ENCODE data around the gene PADI6.

The PADI6 gene

DNA sequence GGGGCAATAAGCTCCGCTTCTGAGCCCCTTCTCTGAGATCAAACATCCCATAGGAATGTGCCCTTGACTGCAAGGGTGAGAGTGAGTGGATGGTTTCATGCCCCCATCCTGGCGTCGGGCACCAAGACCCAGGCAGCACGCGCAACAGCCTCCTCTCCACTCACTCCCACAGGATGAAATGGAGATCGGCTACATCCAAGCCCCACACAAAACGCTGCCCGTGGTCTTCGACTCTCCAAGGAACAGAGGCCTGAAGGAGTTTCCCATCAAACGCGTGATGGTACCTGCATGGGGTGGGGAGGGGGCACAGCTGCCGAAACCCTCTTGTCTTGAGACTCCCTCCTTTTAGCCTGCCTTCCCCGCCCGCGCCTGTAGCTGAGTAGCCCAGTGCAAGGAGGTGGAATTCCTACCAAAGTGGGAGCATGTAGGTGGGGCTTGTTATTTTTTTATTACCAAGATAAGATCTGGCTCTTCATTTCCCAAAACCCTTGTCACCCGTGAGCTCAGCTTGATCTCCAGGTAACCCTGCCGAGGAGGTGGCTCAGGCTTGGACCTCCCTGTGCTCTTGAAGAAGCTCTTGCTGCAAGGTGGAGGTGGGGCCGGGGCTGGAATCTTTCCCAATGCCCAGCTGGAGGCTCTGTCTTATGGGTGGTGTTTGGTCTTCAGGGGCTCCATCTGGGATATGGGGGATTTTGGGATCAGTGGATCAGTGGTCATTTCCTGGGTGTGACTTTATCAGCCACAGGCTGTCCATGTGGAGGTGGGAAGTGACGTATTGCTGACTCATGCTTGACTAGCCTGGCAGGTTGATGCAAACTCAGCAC is 24.0 kb upstream of the PADI6 start:
- Mint-ChIP-seq H3K4me1 (peaks cover 14% of the 10 kb centered on the region), H3K4me3 (no peak overlapping the region), H3K9me3 (peaks cover 20% of the 10 kb centered on the region), H3K27ac (no peak overlapping the region), H3K36me3 (ENCODE audit: low read depth) (no peaks in the 10 kb centered on the region), H3K27me3 (ENCODE audit: low read depth, poor library complexity) (peaks cover 22% of the 10 kb centered on the region)
- DNase-seq = no peak
- TF ChIP-seq, protein P1, sequence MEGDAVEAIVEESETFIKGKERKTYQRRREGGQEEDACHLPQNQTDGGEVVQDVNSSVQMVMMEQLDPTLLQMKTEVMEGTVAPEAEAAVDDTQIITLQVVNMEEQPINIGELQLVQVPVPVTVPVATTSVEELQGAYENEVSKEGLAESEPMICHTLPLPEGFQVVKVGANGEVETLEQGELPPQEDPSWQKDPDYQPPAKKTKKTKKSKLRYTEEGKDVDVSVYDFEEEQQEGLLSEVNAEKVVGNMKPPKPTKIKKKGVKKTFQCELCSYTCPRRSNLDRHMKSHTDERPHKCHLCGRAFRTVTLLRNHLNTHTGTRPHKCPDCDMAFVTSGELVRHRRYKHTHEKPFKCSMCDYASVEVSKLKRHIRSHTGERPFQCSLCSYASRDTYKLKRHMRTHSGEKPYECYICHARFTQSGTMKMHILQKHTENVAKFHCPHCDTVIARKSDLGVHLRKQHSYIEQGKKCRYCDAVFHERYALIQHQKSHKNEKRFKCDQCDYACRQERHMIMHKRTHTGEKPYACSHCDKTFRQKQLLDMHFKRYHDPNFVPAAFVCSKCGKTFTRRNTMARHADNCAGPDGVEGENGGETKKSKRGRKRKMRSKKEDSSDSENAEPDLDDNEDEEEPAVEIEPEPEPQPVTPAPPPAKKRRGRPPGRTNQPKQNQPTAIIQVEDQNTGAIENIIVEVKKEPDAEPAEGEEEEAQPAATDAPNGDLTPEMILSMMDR (IDR thresholded peaks at IDR 0.05) = no peak

DNA sequence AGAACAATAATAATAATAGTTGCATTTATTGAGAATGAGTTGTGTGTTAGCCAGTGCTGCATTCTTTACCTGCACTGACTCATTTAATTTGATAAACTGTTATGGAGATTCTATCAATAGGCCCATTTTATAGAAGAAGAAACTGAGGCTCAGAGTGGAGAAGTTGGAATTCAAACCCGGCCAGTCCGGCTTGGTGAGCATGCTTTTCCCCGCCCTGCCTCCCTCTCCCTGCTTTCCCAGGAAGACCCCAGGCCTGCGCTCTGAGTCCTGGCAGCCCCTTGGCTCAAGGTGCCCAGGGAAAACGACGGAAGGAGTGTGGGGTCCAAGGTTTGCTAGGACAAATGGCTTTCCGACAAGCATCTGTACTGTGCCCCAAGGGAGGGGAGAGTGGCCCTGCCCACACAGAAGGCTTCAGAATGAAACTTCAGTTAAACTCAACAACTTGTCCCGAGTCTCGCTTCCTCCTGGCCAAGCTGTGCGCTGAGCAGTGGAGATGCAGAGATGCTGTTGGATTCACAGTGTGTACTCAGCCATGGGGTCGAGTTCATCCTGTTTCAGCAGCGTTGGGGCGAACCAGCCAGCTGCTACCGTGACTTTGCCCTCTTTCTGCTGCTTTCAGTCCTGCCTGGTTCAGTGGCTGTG is 23.3 kb upstream of the PADI6 start:
- no peak overlapping the region for H3K27ac Mint-ChIP-seq
- peaks cover 14% of the 10 kb centered on the region for H3K4me1 Mint-ChIP-seq
- peaks cover 14% of the 10 kb centered on the region for H3K9me3 Mint-ChIP-seq
- TF ChIP-seq, protein P1 (IDR thresholded peaks at IDR 0.05) = no peak
- H3K27me3 Mint-ChIP-seq (ENCODE audit: low read depth, poor library complexity) = peaks cover 29% of the 10 kb centered on the region
- DNase-seq = no peak
- H3K36me3 Mint-ChIP-seq (ENCODE audit: low read depth) = no peaks in the 10 kb centered on the region
- no peak overlapping the region for H3K4me3 Mint-ChIP-seq

DNA sequence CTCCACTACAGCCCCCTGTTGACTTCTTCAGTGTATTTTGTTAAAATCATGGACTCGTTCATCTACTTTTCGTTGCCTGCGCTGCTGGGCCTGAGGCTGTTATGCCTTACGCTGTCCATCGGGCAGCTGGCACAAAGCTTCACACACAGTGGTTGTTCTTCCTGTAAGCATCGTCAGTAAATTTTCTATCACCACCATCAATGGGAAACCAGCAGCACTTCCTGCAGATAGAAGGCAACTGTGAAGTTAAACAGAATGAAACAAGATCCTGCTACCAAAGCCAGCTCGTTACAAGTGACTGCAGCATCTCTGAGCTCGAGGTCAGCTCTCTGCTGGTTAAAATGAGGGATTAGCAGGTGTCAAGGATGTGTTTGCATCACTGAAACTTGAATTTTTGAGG is 21.9 kb upstream of the PADI6 start:
- peaks cover 27% of the 10 kb centered on the region for H3K27me3 Mint-ChIP-seq (ENCODE audit: low read depth, poor library complexity)
- no peak overlapping the region for H3K4me3 Mint-ChIP-seq
- no peak for DNase-seq
- H3K36me3 Mint-ChIP-seq (ENCODE audit: low read depth) = no peaks in the 10 kb centered on the region
- peaks cover 14% of the 10 kb centered on the region for H3K4me1 Mint-ChIP-seq
- H3K27ac Mint-ChIP-seq = no peak overlapping the region
- TF ChIP-seq, protein P1 (IDR thresholded peaks at IDR 0.05) = no peak
- H3K9me3 Mint-ChIP-seq = peaks cover 7% of the 10 kb centered on the region

DNA sequence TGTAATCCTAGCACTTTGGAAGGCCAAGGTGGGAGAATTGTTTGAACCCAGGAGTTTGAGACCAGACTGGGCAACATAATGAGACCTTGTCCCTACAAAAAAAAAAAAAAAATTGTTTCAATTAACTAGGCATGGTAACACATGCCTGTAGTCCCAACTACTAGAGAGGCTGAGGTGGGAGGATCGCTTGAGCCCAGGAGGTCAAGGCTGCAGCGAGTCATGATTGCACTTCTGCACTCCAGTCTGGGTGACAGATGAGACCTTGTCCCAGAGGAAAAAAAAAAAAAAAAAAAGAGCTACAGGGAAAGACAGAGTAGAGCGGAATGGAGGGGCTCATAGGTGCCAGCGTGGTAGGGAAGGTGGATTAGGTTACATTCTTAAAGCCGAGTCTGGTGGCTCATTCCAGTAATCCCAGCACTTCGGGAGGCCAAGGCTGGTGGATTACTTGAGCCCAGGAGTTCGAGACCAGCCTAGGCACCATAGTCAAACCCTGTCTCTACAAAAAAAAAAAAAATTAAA is 21.0 kb upstream of the PADI6 start:
- H3K36me3 Mint-ChIP-seq (ENCODE audit: low read depth) = no peaks in the 10 kb centered on the region
- TF ChIP-seq, protein P1 (IDR thresholded peaks at IDR 0.05) = no peak
- H3K27me3 Mint-ChIP-seq (ENCODE audit: low read depth, poor library complexity) = peaks cover 24% of the 10 kb centered on the region
- H3K27ac Mint-ChIP-seq = peak overlapping the region; percentile 77
- peaks cover 14% of the 10 kb centered on the region for H3K4me1 Mint-ChIP-seq
- H3K4me3 Mint-ChIP-seq = no peak overlapping the region
- no peaks in the 10 kb centered on the region for H3K9me3 Mint-ChIP-seq
- DNase-seq = no peak

DNA sequence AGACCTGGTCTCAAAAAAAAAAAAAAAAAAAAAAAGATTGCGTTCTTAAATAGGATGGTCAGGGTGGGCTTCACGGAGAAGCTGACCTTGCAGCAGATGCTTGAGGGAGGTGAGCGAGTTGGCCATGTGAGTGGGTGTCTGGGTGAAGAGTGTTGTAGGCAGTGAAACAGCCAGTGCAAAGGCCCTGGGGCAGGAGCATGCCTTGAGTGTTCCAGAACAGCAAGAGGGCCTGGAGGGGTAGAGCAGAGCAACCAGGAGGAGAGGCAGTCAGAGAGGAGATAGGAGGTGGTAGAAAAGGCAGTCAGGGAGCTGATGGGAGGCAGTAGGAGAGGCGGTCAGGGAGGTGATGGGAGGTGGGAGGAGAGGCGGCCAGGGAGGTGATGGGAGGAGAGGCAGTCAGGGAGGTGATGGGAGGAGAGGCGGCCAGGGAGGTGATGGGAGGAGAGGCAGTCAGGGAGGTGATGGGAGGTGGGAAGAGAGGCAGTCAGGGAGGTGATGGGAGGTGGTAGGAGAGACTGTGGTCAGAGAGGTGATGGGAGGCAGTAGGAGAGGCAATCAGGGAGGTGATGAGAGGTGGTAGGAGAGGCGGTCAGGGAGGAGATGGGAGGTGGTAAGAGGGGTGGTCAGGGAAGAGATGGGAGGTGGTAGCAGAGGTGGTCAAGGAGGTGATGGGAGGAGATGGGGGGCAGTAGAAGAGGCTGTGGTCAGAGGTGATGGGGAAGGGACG is 20.2 kb upstream of the PADI6 start:
- H3K36me3 Mint-ChIP-seq (ENCODE audit: low read depth) = no peaks in the 10 kb centered on the region
- no peaks in the 10 kb centered on the region for H3K9me3 Mint-ChIP-seq
- no peak for DNase-seq
- TF ChIP-seq, protein P1 (IDR thresholded peaks at IDR 0.05) = no peak
- H3K27ac Mint-ChIP-seq = no peak overlapping the region
- peaks cover 24% of the 10 kb centered on the region for H3K27me3 Mint-ChIP-seq (ENCODE audit: low read depth, poor library complexity)
- peaks cover 16% of the 10 kb centered on the region for H3K4me1 Mint-ChIP-seq
- no peak overlapping the region for H3K4me3 Mint-ChIP-seq

All from nephron progenitor cell (in vitro differentiated cells).